DOHH2 (cell line): Measurements from ENCODE around the gene FOXN3.

Source experiments
- EZH2phosphoT487 ChIP-seq: fragments of 200-600 bp; sonication (generic); IDR thresholded peaks from 2 replicates; pipeline ENCODE4 v1.6.1; 2017; ENCODE audit warnings: borderline replicate concordance, mild to moderate bottlenecking, antibody characterized with exemption, low read length, moderate library complexity, mixed read lengths
- TF ChIP-seq, protein P1 (sequence below): fragments of 200-600 bp; sonication (generic); IDR thresholded peaks from one replicate; pipeline ENCODE4 v1.5.1; 2014; ENCODE audit warnings: antibody characterized with exemption, mild to moderate bottlenecking, low read depth, low read length; ENCODE audit not compliant: poor library complexity, severe bottlenecking

DNA sequence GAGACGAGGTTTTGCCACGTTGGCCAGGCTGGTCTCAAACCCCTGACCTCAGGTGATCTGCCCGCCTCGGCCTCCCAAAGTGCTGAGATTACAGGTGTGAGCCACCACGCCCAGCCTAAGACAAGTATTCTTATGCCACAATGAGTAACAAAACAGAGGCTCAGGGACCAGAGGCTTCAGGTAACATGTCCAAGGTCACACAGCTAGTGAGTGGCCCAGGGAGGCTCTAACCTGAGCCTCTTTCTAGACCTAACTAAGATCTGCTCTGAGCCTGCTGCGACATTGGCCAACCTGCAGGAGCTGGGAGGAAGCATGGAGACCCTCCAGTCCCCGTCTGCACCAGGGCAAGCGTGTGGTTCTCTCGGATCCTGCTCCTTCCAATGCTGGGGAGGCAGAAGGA is 77.9 kb downstream of the FOXN3 start:
- TF ChIP-seq, protein P1, sequence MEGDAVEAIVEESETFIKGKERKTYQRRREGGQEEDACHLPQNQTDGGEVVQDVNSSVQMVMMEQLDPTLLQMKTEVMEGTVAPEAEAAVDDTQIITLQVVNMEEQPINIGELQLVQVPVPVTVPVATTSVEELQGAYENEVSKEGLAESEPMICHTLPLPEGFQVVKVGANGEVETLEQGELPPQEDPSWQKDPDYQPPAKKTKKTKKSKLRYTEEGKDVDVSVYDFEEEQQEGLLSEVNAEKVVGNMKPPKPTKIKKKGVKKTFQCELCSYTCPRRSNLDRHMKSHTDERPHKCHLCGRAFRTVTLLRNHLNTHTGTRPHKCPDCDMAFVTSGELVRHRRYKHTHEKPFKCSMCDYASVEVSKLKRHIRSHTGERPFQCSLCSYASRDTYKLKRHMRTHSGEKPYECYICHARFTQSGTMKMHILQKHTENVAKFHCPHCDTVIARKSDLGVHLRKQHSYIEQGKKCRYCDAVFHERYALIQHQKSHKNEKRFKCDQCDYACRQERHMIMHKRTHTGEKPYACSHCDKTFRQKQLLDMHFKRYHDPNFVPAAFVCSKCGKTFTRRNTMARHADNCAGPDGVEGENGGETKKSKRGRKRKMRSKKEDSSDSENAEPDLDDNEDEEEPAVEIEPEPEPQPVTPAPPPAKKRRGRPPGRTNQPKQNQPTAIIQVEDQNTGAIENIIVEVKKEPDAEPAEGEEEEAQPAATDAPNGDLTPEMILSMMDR, result no peak
- no peak for TF ChIP-seq EZH2phosphoT487
